Vagina (tissue), 2 donors: ENCODE data around the gene RIC8B.

Experiments used
- CTCF ChIP-seq, 3 experiments: fragments of 450-650 bp in 2 of 3; fragments of 200-600 bp in 1 of 3; sonication (generic) in 1 of 3; IDR thresholded peaks; one replicate each; pipeline ENCODE4 v1.5.1; 2017 to 2019; ENCODE audit warnings: antibody characterized with exemption in 3 of 3, mild to moderate bottlenecking in 2 of 3, moderate library complexity in 2 of 3
- POLR2A ChIP-seq, 2 donors: fragments of 450-650 bp; IDR thresholded peaks; one replicate each; pipeline ENCODE4 v1.6.1; 2017; ENCODE audit warnings: antibody characterized with exemption in 2 of 2, mild to moderate bottlenecking in 2 of 2, moderate library complexity in 2 of 2
- POLR2AphosphoS5 ChIP-seq, 2 donors: sonication (generic); formaldehyde crosslinking; IDR thresholded peaks; one replicate each; pipeline ENCODE4 v1.9.0; 2017; ENCODE audit warnings: antibody characterized with exemption in 2 of 2, mild to moderate bottlenecking in 2 of 2, low read depth in 1 of 2; ENCODE audit not compliant: insufficient read depth in 1 of 2

GRCh38 chr12:106774808-106775524 lies 484 bp downstream of the RIC8B start:
- TF ChIP-seq POLR2A (IDR thresholded peaks at IDR 0.05) (no peak), POLR2AphosphoS5 (IDR thresholded peaks at IDR 0.05; ENCODE audit: insufficient read depth in 1 of 2, low read depth in 1 of 2) (no peak), CTCF (IDR thresholded peaks at IDR 0.05) (no peak)
